ENCODE data around the gene GABBR2.

GRCh38 chr9:98652302-98652701 lies 56.4 kb downstream of the GABBR2 start:
- TF ChIP-seq, protein P1, sequence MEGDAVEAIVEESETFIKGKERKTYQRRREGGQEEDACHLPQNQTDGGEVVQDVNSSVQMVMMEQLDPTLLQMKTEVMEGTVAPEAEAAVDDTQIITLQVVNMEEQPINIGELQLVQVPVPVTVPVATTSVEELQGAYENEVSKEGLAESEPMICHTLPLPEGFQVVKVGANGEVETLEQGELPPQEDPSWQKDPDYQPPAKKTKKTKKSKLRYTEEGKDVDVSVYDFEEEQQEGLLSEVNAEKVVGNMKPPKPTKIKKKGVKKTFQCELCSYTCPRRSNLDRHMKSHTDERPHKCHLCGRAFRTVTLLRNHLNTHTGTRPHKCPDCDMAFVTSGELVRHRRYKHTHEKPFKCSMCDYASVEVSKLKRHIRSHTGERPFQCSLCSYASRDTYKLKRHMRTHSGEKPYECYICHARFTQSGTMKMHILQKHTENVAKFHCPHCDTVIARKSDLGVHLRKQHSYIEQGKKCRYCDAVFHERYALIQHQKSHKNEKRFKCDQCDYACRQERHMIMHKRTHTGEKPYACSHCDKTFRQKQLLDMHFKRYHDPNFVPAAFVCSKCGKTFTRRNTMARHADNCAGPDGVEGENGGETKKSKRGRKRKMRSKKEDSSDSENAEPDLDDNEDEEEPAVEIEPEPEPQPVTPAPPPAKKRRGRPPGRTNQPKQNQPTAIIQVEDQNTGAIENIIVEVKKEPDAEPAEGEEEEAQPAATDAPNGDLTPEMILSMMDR (IDR thresholded peaks at IDR 0.05) = no peak
- TF ChIP-seq POLR2A (IDR thresholded peaks at IDR 0.05) = no peak
